ENCODE results near the gene RAPGEF1. TPM values are rescaled to one million over a fixed set of nuclear protein-coding genes. Genes with fewer than 3 reads are reported as not detected.
"Not testable (repeated sequence)": the region's sequence is repeated elsewhere in the genome, so short reads cannot be mapped to it uniquely, and the experiment has no call there.

Gene RAPGEF1
- total and polyA plus RNA-seq, 2 donors (not counting 1 experiment from before 2014, with no cell fraction given): 33.3 to 42.8 TPM

GRCh38 chr9:131554843-131555351 lies 185.0 kb downstream of the RAPGEF1 start:
- Histone ChIP-seq H3K4me2 (ENCODE audit: extremely low read depth, insufficient read depth, low read length) (no peak overlapping the region), H3K27ac (ENCODE audit: insufficient read depth, low read length) (no peak overlapping the region), H3K4me1 (ENCODE audit: control insufficient read depth, extremely low read depth, insufficient read depth, low read length) (no peaks in the 10 kb centered on the region), H3K9ac (ENCODE audit: insufficient read depth, low read length) (no peak overlapping the region), H4K20me1 (ENCODE audit: control insufficient read depth, extremely low read depth, insufficient read depth, low read length) (no peaks in the 10 kb centered on the region), H2AFZ (ENCODE audit: low read length) (no peak overlapping the region), H3K27me3 (ENCODE audit: control insufficient read depth, insufficient read depth, low read length) (peaks cover 13% of the 10 kb centered on the region), H3K4me3 (replicated peaks in 1 of 4; ENCODE audit: control extremely low read depth in 1 of 4, insufficient read depth in 1 of 4, low read depth in 3 of 4, low read length in 4 of 4) (no peak overlapping the region), H3K9me3 (ENCODE audit: control insufficient read depth, insufficient read depth, low read depth, low read length) (no peaks in the 10 kb centered on the region), H3K79me2 (ENCODE audit: control insufficient read depth, insufficient read depth, low read length) (no peaks in the 10 kb centered on the region), H3K36me3 (ENCODE audit: control insufficient read depth, insufficient read depth, low read length) (no peaks in the 10 kb centered on the region)
- no peak for DNase-seq (ENCODE audit: low read depth in 2 of 2)
- TF ChIP-seq EZH2 (IDR thresholded peaks at IDR 0.05; ENCODE audit: low read length, missing control alignments): peak; percentile 61
- TF ChIP-seq, protein P1, sequence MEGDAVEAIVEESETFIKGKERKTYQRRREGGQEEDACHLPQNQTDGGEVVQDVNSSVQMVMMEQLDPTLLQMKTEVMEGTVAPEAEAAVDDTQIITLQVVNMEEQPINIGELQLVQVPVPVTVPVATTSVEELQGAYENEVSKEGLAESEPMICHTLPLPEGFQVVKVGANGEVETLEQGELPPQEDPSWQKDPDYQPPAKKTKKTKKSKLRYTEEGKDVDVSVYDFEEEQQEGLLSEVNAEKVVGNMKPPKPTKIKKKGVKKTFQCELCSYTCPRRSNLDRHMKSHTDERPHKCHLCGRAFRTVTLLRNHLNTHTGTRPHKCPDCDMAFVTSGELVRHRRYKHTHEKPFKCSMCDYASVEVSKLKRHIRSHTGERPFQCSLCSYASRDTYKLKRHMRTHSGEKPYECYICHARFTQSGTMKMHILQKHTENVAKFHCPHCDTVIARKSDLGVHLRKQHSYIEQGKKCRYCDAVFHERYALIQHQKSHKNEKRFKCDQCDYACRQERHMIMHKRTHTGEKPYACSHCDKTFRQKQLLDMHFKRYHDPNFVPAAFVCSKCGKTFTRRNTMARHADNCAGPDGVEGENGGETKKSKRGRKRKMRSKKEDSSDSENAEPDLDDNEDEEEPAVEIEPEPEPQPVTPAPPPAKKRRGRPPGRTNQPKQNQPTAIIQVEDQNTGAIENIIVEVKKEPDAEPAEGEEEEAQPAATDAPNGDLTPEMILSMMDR (conservative IDR thresholded peaks at IDR 0.05 in 1 of 2, IDR thresholded peaks at IDR 0.05 in 1 of 2; ENCODE audit: low read depth in 1 of 2, low read length in 2 of 2): no peak

GRCh38 chr9:131554087-131554842 lies 185.6 kb downstream of the RAPGEF1 start:
- H3K27ac ChIP-seq (ENCODE audit: insufficient read depth, low read length): no peak overlapping the region

GRCh38 chr9:131552030-131552429 lies 187.8 kb downstream of the RAPGEF1 start:
- Histone ChIP-seq H3K9ac (ENCODE audit: insufficient read depth, low read length) (no peak overlapping the region), H4K20me1 (ENCODE audit: control insufficient read depth, extremely low read depth, insufficient read depth, low read length) (no peaks in the 10 kb centered on the region), H3K36me3 (ENCODE audit: control insufficient read depth, insufficient read depth, low read length) (no peaks in the 10 kb centered on the region), H3K79me2 (ENCODE audit: control insufficient read depth, insufficient read depth, low read length) (no peaks in the 10 kb centered on the region), H3K4me1 (ENCODE audit: control insufficient read depth, extremely low read depth, insufficient read depth, low read length) (no peaks in the 10 kb centered on the region), H3K4me2 (ENCODE audit: extremely low read depth, insufficient read depth, low read length) (no peak overlapping the region), H2AFZ (ENCODE audit: low read length) (no peak overlapping the region), H3K27me3 (ENCODE audit: control insufficient read depth, insufficient read depth, low read length) (peaks cover 20% of the 10 kb centered on the region), H3K27ac (ENCODE audit: insufficient read depth, low read length) (no peak overlapping the region), H3K9me3 (ENCODE audit: control insufficient read depth, insufficient read depth, low read depth, low read length) (no peaks in the 10 kb centered on the region), H3K4me3 (replicated peaks in 1 of 4; ENCODE audit: control extremely low read depth in 1 of 4, insufficient read depth in 1 of 4, low read depth in 3 of 4, low read length in 4 of 4) (no peak overlapping the region)
- DNase-seq (ENCODE audit: low read depth in 2 of 2): no peak
- no peak for TF ChIP-seq EZH2 (IDR thresholded peaks at IDR 0.05; ENCODE audit: low read length, missing control alignments)
- TF ChIP-seq, protein P1 (conservative IDR thresholded peaks at IDR 0.05 in 1 of 2, IDR thresholded peaks at IDR 0.05 in 1 of 2; ENCODE audit: low read depth in 1 of 2, low read length in 2 of 2): no peak

More at GRCh38 chr9:131554087-131554842, 185.6 kb downstream of the RAPGEF1 start:
- Histone ChIP-seq H3K4me2 (ENCODE audit: extremely low read depth, insufficient read depth, low read length) (no peak overlapping the region), H3K9ac (ENCODE audit: insufficient read depth, low read length) (no peak overlapping the region), H3K36me3 (ENCODE audit: control insufficient read depth, insufficient read depth, low read length) (no peaks in the 10 kb centered on the region), H4K20me1 (ENCODE audit: control insufficient read depth, extremely low read depth, insufficient read depth, low read length) (no peaks in the 10 kb centered on the region), H3K9me3 (ENCODE audit: control insufficient read depth, insufficient read depth, low read depth, low read length) (no peaks in the 10 kb centered on the region), H3K4me3 (replicated peaks in 1 of 4; ENCODE audit: control extremely low read depth in 1 of 4, insufficient read depth in 1 of 4, low read depth in 3 of 4, low read length in 4 of 4) (no peak overlapping the region), H3K79me2 (ENCODE audit: control insufficient read depth, insufficient read depth, low read length) (no peaks in the 10 kb centered on the region), H3K27me3 (ENCODE audit: control insufficient read depth, insufficient read depth, low read length) (peaks cover 13% of the 10 kb centered on the region), H2AFZ (ENCODE audit: low read length) (no peak overlapping the region), H3K4me1 (ENCODE audit: control insufficient read depth, extremely low read depth, insufficient read depth, low read length) (no peaks in the 10 kb centered on the region)
- no peak for DNase-seq (ENCODE audit: low read depth in 2 of 2)
- no peak for TF ChIP-seq EZH2 (IDR thresholded peaks at IDR 0.05; ENCODE audit: low read length, missing control alignments)
- TF ChIP-seq, protein P1 (conservative IDR thresholded peaks at IDR 0.05 in 1 of 2, IDR thresholded peaks at IDR 0.05 in 1 of 2; ENCODE audit: low read depth in 1 of 2, low read length in 2 of 2): no peak

GRCh38 chr9:131550465-131550864 lies 189.4 kb downstream of the RAPGEF1 start:
- H3K9me3 ChIP-seq (ENCODE audit: control insufficient read depth, insufficient read depth, low read depth, low read length); H2AFZ ChIP-seq (ENCODE audit: low read length); H3K4me3 ChIP-seq (replicated peaks in 1 of 4; ENCODE audit: control extremely low read depth in 1 of 4, insufficient read depth in 1 of 4, low read depth in 3 of 4, low read length in 4 of 4); H3K79me2 ChIP-seq (ENCODE audit: control insufficient read depth, insufficient read depth, low read length); DNase-seq (ENCODE audit: low read depth in 2 of 2); H3K9ac ChIP-seq (ENCODE audit: insufficient read depth, low read length); H3K36me3 ChIP-seq (ENCODE audit: control insufficient read depth, insufficient read depth, low read length); H3K4me2 ChIP-seq (ENCODE audit: extremely low read depth, insufficient read depth, low read length); H3K4me1 ChIP-seq (ENCODE audit: control insufficient read depth, extremely low read depth, insufficient read depth, low read length); H3K27ac ChIP-seq (ENCODE audit: insufficient read depth, low read length); H4K20me1 ChIP-seq (ENCODE audit: control insufficient read depth, extremely low read depth, insufficient read depth, low read length): not testable (repeated sequence)
- H3K27me3 ChIP-seq (ENCODE audit: control insufficient read depth, insufficient read depth, low read length): peaks cover 25% of the 10 kb centered on the region

Data from fibroblast of lung (primary cell).